GM12873 (cell line): ENCODE data around the gene TKFC.

Experiments used
- TF ChIP-seq, protein P1 (sequence below): IDR thresholded peaks from 2 replicates; pipeline ENCODE4 v1.5.1; 2012; ENCODE audit warnings: low read depth, mild to moderate bottlenecking, moderate library complexity, low read length, control low read depth; ENCODE audit not compliant: insufficient read depth; ENCODE audit errors: missing control alignments

Gene TKFC

DNA sequence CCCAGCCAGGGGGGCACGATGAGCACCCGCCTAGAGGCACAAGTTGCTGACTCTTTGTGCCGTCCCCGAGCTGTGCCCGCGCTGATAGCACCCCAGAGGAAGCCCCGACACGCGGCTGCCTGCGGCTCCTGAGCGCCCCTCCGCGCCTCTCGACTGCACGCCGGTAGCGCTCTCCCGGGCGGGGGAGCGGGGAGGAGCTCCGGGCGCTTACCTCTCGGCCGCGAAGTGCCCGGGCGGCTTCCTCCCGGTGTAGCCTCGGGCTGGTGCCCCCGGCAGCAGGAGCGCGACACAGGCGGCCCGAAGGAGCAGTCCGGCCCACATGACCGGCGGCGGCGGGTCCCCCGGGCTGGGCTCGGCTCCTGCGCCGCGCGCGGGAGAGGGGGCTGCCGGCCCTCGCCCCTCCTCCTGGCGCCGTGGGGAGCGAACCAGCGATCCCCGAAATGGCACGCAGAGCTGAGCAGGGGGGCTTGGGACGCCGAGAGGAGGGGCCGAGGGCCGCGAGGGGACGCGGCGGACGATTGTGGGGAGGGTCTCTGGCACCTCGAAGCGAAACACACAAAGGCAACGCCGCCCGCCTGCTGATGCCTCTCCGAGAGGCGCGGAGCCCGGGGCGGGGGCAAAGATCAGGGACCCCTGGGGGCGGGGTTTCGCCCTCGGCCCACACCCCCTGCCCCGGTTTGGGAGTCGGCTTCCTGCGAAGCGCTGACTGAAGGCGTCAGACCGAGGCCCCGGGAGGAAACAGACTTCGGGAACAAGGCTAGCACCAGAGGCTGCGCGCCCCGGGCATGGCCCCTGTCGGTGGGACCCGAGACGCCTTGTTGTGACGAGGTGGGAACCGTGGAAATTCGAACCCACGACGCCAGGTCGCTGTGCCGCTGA is 38.1 kb upstream of the TKFC start, which contains the start of gene VWCE:
TSS of gene VWCE (minus strand) at position 600 of the 879 bp plus-strand sequence. CDS start at position 321, 279 bp downstream.
- TF ChIP-seq, protein P1, sequence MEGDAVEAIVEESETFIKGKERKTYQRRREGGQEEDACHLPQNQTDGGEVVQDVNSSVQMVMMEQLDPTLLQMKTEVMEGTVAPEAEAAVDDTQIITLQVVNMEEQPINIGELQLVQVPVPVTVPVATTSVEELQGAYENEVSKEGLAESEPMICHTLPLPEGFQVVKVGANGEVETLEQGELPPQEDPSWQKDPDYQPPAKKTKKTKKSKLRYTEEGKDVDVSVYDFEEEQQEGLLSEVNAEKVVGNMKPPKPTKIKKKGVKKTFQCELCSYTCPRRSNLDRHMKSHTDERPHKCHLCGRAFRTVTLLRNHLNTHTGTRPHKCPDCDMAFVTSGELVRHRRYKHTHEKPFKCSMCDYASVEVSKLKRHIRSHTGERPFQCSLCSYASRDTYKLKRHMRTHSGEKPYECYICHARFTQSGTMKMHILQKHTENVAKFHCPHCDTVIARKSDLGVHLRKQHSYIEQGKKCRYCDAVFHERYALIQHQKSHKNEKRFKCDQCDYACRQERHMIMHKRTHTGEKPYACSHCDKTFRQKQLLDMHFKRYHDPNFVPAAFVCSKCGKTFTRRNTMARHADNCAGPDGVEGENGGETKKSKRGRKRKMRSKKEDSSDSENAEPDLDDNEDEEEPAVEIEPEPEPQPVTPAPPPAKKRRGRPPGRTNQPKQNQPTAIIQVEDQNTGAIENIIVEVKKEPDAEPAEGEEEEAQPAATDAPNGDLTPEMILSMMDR, result peak; percentile 42

DNA sequence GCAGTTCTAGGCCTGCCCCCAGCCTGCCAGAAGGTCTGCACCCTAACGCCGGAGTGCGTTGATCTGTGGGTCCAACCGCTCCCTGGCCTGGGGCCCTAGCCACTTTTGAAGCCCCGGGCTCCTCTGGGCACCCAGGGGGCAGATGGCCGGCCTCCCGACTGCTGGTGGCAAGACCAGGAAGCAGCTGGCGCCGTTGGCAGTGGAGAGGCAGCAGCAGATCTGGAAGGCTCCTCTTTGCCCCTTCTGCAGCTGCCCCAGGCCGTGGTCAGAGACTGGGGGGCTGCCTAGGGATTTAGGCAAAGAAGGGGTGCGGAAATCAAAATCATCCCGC is 37.5 kb upstream of the TKFC start:
- TF ChIP-seq, protein P1, result no peak

DNA sequence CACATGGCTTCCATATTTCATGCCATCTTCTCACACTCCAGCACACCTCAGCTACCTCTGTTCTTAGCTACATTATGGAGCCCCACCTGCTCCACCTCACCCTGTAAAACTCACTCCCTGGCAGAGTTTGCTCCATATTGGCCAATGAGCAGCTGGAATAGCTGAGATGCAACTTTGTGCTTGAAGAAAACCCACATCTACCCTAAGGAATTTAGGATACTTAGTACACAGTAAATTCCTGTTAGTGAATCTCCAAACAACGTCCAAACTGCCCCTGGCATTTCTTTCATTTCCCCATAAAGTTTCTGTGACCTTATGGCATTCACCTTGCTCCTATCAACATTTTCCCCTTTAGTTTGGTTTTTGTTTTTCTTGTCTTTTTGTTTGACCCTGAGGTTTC is 35.7 kb upstream of the TKFC start:
- TF ChIP-seq, protein P1, result no peak

DNA sequence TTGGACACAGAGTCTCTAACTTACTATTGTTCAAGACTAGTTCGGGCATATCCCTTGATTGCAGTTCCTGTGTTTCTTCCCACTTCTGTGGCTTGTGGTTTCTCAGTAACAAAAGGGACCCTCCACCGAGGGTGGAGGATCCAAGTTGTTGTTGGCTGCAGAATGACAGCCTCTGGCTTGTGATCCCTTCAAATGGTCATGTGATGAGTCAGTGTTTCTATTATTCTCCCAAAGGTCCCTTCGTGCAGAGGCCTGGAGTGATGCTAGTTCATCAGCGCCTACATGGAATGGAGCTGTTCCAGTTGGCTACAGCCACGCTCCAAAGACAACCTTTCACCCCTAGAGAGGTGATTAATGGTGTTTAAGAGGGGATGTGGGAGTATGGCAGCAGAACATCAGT is 35.3 kb upstream of the TKFC start:
- TF ChIP-seq, protein P1, result no peak

DNA sequence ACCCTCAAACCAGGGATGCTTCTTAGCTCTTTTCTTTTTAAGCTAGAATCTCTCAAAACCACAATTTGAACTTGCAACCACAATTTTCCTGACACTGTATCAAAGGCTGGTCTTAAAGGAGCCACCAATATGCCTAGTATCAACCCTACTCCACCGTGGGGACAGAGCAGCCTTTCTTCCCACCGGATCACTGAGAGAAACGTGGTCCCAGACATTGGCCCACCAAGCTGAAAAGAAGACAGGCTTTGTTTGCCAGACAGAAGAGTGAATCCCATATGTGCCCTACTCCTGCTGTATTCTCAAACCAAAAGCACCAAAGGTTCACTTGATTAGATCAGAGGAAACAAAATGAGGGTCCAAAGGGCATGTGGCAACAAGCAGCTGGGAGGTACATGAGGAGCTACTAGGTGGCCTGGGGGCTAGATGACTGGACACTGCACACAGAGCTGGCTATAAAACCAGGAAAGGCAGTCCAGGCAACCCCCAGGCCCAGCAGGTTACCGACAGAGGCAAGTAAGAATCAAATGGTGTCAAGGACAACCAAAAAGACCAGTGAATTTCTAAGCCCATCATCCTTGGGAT is 34.3 kb upstream of the TKFC start:
- TF ChIP-seq, protein P1, result no peak

DNA sequence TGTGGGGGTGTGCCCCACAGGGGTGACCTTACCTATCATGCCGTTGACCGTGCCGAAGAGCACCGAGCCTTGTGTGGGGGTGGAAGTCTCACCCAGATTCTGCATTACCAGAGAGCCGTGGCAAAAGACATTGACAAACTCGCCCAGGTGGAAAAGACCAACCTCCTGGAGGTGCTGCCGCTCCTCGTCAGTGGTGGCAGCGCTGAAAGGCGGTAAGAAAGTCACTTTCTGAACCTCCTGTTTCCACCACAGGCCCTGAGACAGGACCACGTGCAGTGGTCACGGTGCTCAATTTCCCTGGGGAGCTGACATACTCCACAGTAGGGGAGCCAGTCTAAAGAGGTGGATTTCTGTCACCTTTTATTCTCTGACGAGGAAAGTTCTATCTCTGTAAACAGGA is 30.5 kb upstream of the TKFC start:
- TF ChIP-seq, protein P1, result no peak

DNA sequence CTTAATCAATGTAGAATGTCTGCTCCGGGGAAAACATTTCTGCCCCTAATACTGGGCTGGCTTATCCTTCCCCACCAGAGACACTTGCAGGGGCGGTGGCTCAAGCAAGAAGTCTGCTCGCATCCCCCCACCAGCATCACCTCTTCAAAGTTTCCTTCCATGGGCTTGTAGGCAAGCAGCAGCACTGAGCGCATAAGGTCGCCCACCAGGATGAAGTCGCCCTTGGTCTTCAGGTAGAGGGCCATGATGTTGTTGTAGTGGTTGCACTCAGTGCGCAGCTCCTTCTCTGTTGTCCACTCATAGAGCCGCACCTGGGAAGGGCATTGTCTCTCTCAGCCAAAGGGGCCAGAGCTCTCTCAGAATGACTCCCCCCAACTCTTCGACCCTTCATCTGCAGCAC is 29.3 kb upstream of the TKFC start:
- TF ChIP-seq, protein P1, result no peak
